ENCODE data around the gene UBE2L3.

The UBE2L3 gene

GRCh38 chr22:21650823-21651520 is 83.5 kb downstream of the UBE2L3 start:
- DNase-seq = peak; percentile 77

GRCh38 chr22:21651521-21652009 is 84.1 kb downstream of the UBE2L3 start:
- DNase-seq = no peak

GRCh38 chr22:21652010-21652546 is 84.6 kb downstream of the UBE2L3 start:
- peak; percentile 97 for DNase-seq

- DNase-seq = peak; percentile 42
Measured at GRCh38 chr22:21652547-21653545, 85.3 kb downstream of the UBE2L3 start.

- no peak for DNase-seq
Measured at GRCh38 chr22:21657020-21657359, 89.5 kb downstream of the UBE2L3 start.

- peak; percentile 96 for DNase-seq
Measured at GRCh38 chr22:21657360-21658032, 90.0 kb downstream of the UBE2L3 start.

- peak; percentile 20 for DNase-seq
Measured at GRCh38 chr22:21659864-21660525, 92.5 kb downstream of the UBE2L3 start.

GRCh38 chr22:21660904-21661303 is 93.4 kb downstream of the UBE2L3 start:
- no peak for DNase-seq

GRCh38 chr22:21661991-21662390 is 94.5 kb downstream of the UBE2L3 start:
- no peak for DNase-seq

- no peak for DNase-seq
Measured at GRCh38 chr22:21663738-21664137, 96.2 kb downstream of the UBE2L3 start.

GRCh38 chr22:21665047-21665851 is 97.7 kb downstream of the UBE2L3 start:
- DNase-seq = no peak

- peak; percentile 25 for DNase-seq
Measured at GRCh38 chr22:21666786-21667185, 99.3 kb downstream of the UBE2L3 start.

- DNase-seq = no peak
Measured at GRCh38 chr22:21669026-21669425, 101.5 kb downstream of the UBE2L3 start.

GRCh38 chr22:21672107-21672629 is 104.7 kb downstream of the UBE2L3 start:
- no peak for DNase-seq

Measured in NCI-H69 (cell line).